SK-N-SH treated with all-trans-retinoic acid at 6 μM for 48 hours (cell line): ENCODE results near the gene MYO7A.

Source experiments
- ATAC-seq: fragments of 200-7000 bp; cut with Tn5 transposase; 3 replicates; pipeline ENCODE4 v1.9.1; 2020; ENCODE audit warnings: mild to moderate bottlenecking, moderate library complexity
- ARNTL ChIP-seq: fragments of 450-650 bp; formaldehyde crosslinking; IDR thresholded peaks from 2 replicates; pipeline ENCODE4 v1.5.0; 2020; ENCODE audit warnings: low read depth, mild to moderate bottlenecking, moderate library complexity, borderline replicate concordance
- BACH2 ChIP-seq: fragments of 250-450 bp; sonication (Bioruptor Pico); IDR thresholded peaks from 2 replicates; pipeline ENCODE4 v1.9.0; 2021; ENCODE audit warnings: mild to moderate bottlenecking, borderline replicate concordance
- CSDC2 ChIP-seq: fragments of 250-450 bp; sonication (Bioruptor Pico); IDR thresholded peaks from 2 replicates; pipeline ENCODE4 v1.5.0; 2020; ENCODE audit warnings: mild to moderate bottlenecking, moderate library complexity
- ESRRG ChIP-seq: fragments of 250-450 bp; sonication (Bioruptor Pico); IDR thresholded peaks from 2 replicates; pipeline ENCODE4 v1.6.1; 2021; ENCODE audit warnings: mild to moderate bottlenecking
- GLIS3 ChIP-seq: fragments of 250-450 bp; sonication (Bioruptor Pico); IDR thresholded peaks from 2 replicates; pipeline ENCODE4 v1.5.0; 2020; ENCODE audit warnings: mild to moderate bottlenecking, moderate library complexity
- ISL1 ChIP-seq: fragments of 250-450 bp; sonication (Bioruptor Pico); IDR thresholded peaks from 2 replicates; pipeline ENCODE4 v2.1.2; 2022; ENCODE audit warnings: mild to moderate bottlenecking, moderate library complexity
- OSR1 ChIP-seq: fragments of 250-450 bp; sonication (Bioruptor Pico); IDR thresholded peaks from 2 replicates; pipeline ENCODE4 v1.8.0; 2022; ENCODE audit warnings: moderate library complexity, mild to moderate bottlenecking, inconsistent platforms
- PPARA ChIP-seq: fragments of 250-450 bp; sonication (Bioruptor Pico); IDR thresholded peaks from 2 replicates; pipeline ENCODE4 v1.5.0; 2020; ENCODE audit warnings: mild to moderate bottlenecking, borderline replicate concordance
- SNAI2 ChIP-seq: fragments of 250-450 bp; sonication (Bioruptor Pico); IDR thresholded peaks from 2 replicates; pipeline ENCODE4 v1.5.0; 2020; ENCODE audit warnings: mild to moderate bottlenecking, moderate library complexity
- TCF4 ChIP-seq: fragments of 250-450 bp; sonication (Bioruptor Pico); IDR thresholded peaks from 2 replicates; pipeline ENCODE4 v1.8.0; 2021; ENCODE audit warnings: mild to moderate bottlenecking, moderate library complexity, borderline replicate concordance
- TOX ChIP-seq: fragments of 250-450 bp; sonication (Bioruptor Pico); IDR thresholded peaks from 2 replicates; pipeline ENCODE4 v1.8.0; 2021; ENCODE audit warnings: mild to moderate bottlenecking, moderate library complexity, borderline replicate concordance
- ZC3H10 ChIP-seq: fragments of 250-450 bp; sonication (Bioruptor Pico); IDR thresholded peaks from 2 replicates; pipeline ENCODE4 v1.5.1; 2021; ENCODE audit warnings: mild to moderate bottlenecking, moderate library complexity
- ZFP3 ChIP-seq: fragments of 250-450 bp; sonication (Bioruptor Pico); IDR thresholded peaks from 2 replicates; pipeline ENCODE4 v1.5.0; 2020; ENCODE audit warnings: mild to moderate bottlenecking, moderate library complexity
- ZFP30 ChIP-seq: fragments of 450-650 bp; formaldehyde crosslinking; IDR thresholded peaks from 2 replicates; pipeline ENCODE4 v1.5.0; 2022; ENCODE audit warnings: mild to moderate bottlenecking, moderate library complexity
- ZNF565 ChIP-seq: fragments of 450-650 bp; formaldehyde crosslinking; conservative IDR thresholded peaks from 2 replicates; pipeline ENCODE4 v1.5.0; 2020; ENCODE audit warnings: low read depth, mild to moderate bottlenecking, moderate library complexity
- ZNF8 ChIP-seq: fragments of 450-650 bp; formaldehyde crosslinking; IDR thresholded peaks from 2 replicates; pipeline ENCODE4 v1.5.0; 2020; ENCODE audit warnings: mild to moderate bottlenecking, moderate library complexity
- TF ChIP-seq, protein P1 (sequence below): fragments of 250-450 bp; sonication (Bioruptor Pico); IDR thresholded peaks from 2 replicates; pipeline ENCODE4 v1.8.0; 2021; ENCODE audit warnings: low read depth, mild to moderate bottlenecking, moderate library complexity, borderline replicate concordance
- TF ChIP-seq, protein P2 (sequence below): fragments of 250-450 bp; sonication (Bioruptor Pico); IDR thresholded peaks from 2 replicates; pipeline ENCODE4 v1.8.0; 2020; ENCODE audit warnings: mild to moderate bottlenecking, moderate library complexity, borderline replicate concordance
- TF ChIP-seq, protein P3 (sequence below): fragments of 250-450 bp; sonication (Bioruptor Pico); IDR thresholded peaks from 2 replicates; pipeline ENCODE4 v1.5.0; 2020; ENCODE audit warnings: mild to moderate bottlenecking, moderate library complexity
- TF ChIP-seq, protein P4 (sequence below): fragments of 250-450 bp; sonication (Bioruptor Pico); IDR thresholded peaks from 2 replicates; pipeline ENCODE4 v1.5.1; 2021; ENCODE audit warnings: mild to moderate bottlenecking, moderate library complexity
- TF ChIP-seq, protein P5 (sequence below): fragments of 250-450 bp; sonication (Bioruptor Pico); IDR thresholded peaks from 2 replicates; pipeline ENCODE4 v1.5.1; 2020; ENCODE audit warnings: low read depth, mild to moderate bottlenecking, moderate library complexity

The MYO7A gene

DNA sequence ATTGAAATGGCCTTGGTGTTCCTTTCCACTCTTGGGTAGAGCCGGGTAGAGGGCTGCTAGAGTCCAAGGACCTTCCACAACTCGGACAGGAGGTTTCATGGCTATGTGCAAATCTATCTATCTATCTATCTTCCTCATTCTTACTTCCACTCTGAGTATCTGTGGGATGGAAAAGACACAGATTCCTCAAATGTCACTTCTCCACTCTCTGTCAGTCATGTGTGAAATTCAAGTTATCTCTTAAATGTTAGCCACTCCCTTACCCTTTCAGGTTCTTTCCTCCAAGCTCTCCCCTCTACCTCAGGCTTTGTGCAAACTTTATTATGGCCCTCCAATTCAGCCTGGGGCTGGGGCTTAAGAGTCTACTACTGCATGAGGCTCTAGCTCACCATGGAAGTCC is 89.1 kb downstream of the MYO7A start:
- TF ChIP-seq ESRRG (no peak), CSDC2 (CRISPR knock-in tag) (no peak), ZNF565 (CRISPR knock-in tag) (no peak), ZC3H10 (CRISPR knock-in tag) (no peak), OSR1 (CRISPR knock-in tag) (no peak), TOX (CRISPR knock-in tag) (no peak), ZNF8 (CRISPR knock-in tag) (no peak), PPARA (no peak)
- TF ChIP-seq, protein P1, sequence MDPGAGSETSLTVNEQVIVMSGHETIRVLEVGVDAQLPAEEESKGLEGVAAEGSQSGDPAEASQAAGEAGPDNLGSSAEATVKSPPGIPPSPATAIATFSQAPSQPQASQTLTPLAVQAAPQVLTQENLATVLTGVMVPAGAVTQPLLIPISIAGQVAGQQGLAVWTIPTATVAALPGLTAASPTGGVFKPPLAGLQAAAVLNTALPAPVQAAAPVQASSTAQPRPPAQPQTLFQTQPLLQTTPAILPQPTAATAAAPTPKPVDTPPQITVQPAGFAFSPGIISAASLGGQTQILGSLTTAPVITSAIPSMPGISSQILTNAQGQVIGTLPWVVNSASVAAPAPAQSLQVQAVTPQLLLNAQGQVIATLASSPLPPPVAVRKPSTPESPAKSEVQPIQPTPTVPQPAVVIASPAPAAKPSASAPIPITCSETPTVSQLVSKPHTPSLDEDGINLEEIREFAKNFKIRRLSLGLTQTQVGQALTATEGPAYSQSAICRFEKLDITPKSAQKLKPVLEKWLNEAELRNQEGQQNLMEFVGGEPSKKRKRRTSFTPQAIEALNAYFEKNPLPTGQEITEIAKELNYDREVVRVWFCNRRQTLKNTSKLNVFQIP = no peak
- TF ChIP-seq, all 23 proteins: peak for 0
- no peak for ATAC-seq

DNA sequence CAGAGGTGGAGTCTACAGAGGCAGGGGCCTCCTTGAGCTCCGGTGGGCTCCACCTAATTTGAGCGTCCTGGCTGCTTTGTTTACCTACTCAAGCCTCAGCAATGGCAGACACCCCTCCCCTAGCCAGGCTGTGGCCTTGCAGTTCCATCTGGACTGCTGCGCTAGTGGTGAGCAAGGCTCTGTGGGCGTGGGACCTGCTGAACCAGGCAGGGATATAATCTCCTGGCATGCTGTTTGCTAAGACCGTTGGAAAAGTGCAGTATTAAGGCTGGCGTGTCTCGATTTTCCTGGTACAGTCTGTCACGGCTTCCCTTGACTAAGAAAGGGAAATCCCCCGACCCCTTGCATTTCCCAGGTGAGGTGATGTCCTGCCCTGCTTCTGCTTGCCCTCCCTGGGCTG is 95.8 kb downstream of the MYO7A start:
- no peak for ATAC-seq
- TF ChIP-seq CSDC2 (CRISPR knock-in tag) (no peak), GLIS3 (no peak), TCF4 (no peak), ZC3H10 (CRISPR knock-in tag) (no peak), ZFP3 (CRISPR knock-in tag) (no peak), ARNTL (CRISPR knock-in tag) (no peak), ZNF8 (CRISPR knock-in tag) (no peak), SNAI2 (no peak), ZFP30 (CRISPR knock-in tag) (no peak), ISL1 (CRISPR knock-in tag) (no peak), TOX (CRISPR knock-in tag) (no peak), OSR1 (CRISPR knock-in tag) (no peak)
- TF ChIP-seq, protein P2, sequence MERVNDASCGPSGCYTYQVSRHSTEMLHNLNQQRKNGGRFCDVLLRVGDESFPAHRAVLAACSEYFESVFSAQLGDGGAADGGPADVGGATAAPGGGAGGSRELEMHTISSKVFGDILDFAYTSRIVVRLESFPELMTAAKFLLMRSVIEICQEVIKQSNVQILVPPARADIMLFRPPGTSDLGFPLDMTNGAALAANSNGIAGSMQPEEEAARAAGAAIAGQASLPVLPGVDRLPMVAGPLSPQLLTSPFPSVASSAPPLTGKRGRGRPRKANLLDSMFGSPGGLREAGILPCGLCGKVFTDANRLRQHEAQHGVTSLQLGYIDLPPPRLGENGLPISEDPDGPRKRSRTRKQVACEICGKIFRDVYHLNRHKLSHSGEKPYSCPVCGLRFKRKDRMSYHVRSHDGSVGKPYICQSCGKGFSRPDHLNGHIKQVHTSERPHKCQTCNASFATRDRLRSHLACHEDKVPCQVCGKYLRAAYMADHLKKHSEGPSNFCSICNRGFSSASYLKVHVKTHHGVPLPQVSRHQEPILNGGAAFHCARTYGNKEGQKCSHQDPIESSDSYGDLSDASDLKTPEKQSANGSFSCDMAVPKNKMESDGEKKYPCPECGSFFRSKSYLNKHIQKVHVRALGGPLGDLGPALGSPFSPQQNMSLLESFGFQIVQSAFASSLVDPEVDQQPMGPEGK (CRISPR knock-in tag) = no peak
- TF ChIP-seq, protein P1 = no peak
- TF ChIP-seq, protein P3, sequence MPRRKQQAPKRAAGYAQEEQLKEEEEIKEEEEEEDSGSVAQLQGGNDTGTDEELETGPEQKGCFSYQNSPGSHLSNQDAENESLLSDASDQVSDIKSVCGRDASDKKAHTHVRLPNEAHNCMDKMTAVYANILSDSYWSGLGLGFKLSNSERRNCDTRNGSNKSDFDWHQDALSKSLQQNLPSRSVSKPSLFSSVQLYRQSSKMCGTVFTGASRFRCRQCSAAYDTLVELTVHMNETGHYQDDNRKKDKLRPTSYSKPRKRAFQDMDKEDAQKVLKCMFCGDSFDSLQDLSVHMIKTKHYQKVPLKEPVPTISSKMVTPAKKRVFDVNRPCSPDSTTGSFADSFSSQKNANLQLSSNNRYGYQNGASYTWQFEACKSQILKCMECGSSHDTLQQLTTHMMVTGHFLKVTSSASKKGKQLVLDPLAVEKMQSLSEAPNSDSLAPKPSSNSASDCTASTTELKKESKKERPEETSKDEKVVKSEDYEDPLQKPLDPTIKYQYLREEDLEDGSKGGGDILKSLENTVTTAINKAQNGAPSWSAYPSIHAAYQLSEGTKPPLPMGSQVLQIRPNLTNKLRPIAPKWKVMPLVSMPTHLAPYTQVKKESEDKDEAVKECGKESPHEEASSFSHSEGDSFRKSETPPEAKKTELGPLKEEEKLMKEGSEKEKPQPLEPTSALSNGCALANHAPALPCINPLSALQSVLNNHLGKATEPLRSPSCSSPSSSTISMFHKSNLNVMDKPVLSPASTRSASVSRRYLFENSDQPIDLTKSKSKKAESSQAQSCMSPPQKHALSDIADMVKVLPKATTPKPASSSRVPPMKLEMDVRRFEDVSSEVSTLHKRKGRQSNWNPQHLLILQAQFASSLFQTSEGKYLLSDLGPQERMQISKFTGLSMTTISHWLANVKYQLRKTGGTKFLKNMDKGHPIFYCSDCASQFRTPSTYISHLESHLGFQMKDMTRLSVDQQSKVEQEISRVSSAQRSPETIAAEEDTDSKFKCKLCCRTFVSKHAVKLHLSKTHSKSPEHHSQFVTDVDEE (CRISPR knock-in tag) = no peak

DNA sequence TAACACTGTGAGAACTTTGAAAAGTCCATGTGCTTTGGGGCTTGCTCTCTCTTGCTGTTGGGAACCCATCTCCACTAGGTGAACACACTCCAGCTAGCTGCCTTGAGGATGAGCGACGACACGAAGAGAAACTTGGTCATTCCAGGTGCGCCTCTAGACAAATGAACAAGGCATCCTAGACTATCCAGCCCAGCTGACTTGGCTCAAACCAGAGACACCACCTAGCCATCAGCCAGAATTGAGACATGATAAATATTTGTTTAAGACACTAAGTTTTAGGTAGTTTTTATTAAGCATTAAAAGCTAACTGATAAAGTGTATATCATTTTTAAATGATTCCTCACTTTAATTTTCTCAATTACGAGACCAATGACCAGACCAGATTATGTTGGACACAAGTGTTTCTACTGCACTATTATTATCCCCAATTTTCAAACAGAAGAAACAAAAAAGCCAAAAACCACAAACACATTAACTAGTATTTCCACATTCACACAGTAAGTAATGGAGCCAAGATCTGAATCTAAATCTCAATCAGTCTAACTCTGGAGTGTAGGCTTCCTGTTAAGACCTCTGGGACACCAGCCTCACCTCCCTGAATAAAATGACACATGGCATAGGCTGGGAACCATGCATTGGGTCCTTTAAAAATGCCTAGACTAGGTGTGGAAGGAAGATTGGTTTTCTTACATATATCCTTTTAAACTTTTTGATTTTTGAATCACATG is 103.0 kb downstream of the MYO7A start:
- no peak for ATAC-seq
- no peak for TF ChIP-seq BACH2
- TF ChIP-seq PPARA = no peak
- TF ChIP-seq ZNF565 (CRISPR knock-in tag) = no peak
- TF ChIP-seq, protein P2 (CRISPR knock-in tag) = no peak
- TF ChIP-seq, protein P4, sequence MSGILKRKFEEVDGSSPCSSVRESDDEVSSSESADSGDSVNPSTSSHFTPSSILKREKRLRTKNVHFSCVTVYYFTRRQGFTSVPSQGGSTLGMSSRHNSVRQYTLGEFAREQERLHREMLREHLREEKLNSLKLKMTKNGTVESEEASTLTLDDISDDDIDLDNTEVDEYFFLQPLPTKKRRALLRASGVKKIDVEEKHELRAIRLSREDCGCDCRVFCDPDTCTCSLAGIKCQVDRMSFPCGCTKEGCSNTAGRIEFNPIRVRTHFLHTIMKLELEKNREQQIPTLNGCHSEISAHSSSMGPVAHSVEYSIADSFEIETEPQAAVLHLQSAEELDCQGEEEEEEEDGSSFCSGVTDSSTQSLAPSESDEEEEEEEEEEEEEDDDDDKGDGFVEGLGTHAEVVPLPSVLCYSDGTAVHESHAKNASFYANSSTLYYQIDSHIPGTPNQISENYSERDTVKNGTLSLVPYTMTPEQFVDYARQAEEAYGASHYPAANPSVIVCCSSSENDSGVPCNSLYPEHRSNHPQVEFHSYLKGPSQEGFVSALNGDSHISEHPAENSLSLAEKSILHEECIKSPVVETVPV = no peak
- no peak for TF ChIP-seq ESRRG
- no peak for TF ChIP-seq SNAI2
- TF ChIP-seq, protein P3 (CRISPR knock-in tag) = no peak
- no peak for TF ChIP-seq ZNF8 (CRISPR knock-in tag)
- TF ChIP-seq, protein P5, sequence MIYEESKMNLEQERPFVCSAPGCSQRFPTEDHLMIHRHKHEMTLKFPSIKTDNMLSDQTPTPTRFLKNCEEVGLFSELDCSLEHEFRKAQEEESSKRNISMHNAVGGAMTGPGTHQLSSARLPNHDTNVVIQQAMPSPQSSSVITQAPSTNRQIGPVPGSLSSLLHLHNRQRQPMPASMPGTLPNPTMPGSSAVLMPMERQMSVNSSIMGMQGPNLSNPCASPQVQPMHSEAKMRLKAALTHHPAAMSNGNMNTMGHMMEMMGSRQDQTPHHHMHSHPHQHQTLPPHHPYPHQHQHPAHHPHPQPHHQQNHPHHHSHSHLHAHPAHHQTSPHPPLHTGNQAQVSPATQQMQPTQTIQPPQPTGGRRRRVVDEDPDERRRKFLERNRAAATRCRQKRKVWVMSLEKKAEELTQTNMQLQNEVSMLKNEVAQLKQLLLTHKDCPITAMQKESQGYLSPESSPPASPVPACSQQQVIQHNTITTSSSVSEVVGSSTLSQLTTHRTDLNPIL (CRISPR knock-in tag) = no peak
